SK-N-SH treated with all-trans-retinoic acid at 6 μM for 48 hours (cell line): ENCODE results near the gene TMEM43.

Source experiments
- ATAC-seq: fragments of 200-7000 bp; cut with Tn5 transposase; 3 replicates; pipeline ENCODE4 v1.9.1; 2020; ENCODE audit warnings: mild to moderate bottlenecking, moderate library complexity
- ARNTL ChIP-seq: fragments of 450-650 bp; formaldehyde crosslinking; IDR thresholded peaks from 2 replicates; pipeline ENCODE4 v1.5.0; 2020; ENCODE audit warnings: low read depth, mild to moderate bottlenecking, moderate library complexity, borderline replicate concordance
- BACH2 ChIP-seq: fragments of 250-450 bp; sonication (Bioruptor Pico); IDR thresholded peaks from 2 replicates; pipeline ENCODE4 v1.9.0; 2021; ENCODE audit warnings: mild to moderate bottlenecking, borderline replicate concordance
- CSDC2 ChIP-seq: fragments of 250-450 bp; sonication (Bioruptor Pico); IDR thresholded peaks from 2 replicates; pipeline ENCODE4 v1.5.0; 2020; ENCODE audit warnings: mild to moderate bottlenecking, moderate library complexity
- CSRNP3 ChIP-seq: fragments of 250-450 bp; sonication (Bioruptor Pico); IDR thresholded peaks from 2 replicates; pipeline ENCODE4 v1.5.1; 2021; ENCODE audit warnings: mild to moderate bottlenecking, moderate library complexity
- ESRRG ChIP-seq: fragments of 250-450 bp; sonication (Bioruptor Pico); IDR thresholded peaks from 2 replicates; pipeline ENCODE4 v1.6.1; 2021; ENCODE audit warnings: mild to moderate bottlenecking
- GLIS3 ChIP-seq: fragments of 250-450 bp; sonication (Bioruptor Pico); IDR thresholded peaks from 2 replicates; pipeline ENCODE4 v1.5.0; 2020; ENCODE audit warnings: mild to moderate bottlenecking, moderate library complexity
- ISL1 ChIP-seq: fragments of 250-450 bp; sonication (Bioruptor Pico); IDR thresholded peaks from 2 replicates; pipeline ENCODE4 v2.1.2; 2022; ENCODE audit warnings: mild to moderate bottlenecking, moderate library complexity
- OSR1 ChIP-seq: fragments of 250-450 bp; sonication (Bioruptor Pico); IDR thresholded peaks from 2 replicates; pipeline ENCODE4 v1.8.0; 2022; ENCODE audit warnings: moderate library complexity, mild to moderate bottlenecking, inconsistent platforms
- PATZ1 ChIP-seq: fragments of 250-450 bp; sonication (Bioruptor Pico); IDR thresholded peaks from 2 replicates; pipeline ENCODE4 v1.8.0; 2020; ENCODE audit warnings: mild to moderate bottlenecking, moderate library complexity, borderline replicate concordance
- RARB ChIP-seq: fragments of 250-450 bp; sonication (Bioruptor Pico); IDR thresholded peaks from 2 replicates; pipeline ENCODE4 v1.8.0; 2021; ENCODE audit warnings: mild to moderate bottlenecking, moderate library complexity
- TCF4 ChIP-seq: fragments of 250-450 bp; sonication (Bioruptor Pico); IDR thresholded peaks from 2 replicates; pipeline ENCODE4 v1.8.0; 2021; ENCODE audit warnings: mild to moderate bottlenecking, moderate library complexity, borderline replicate concordance
- TOX ChIP-seq: fragments of 250-450 bp; sonication (Bioruptor Pico); IDR thresholded peaks from 2 replicates; pipeline ENCODE4 v1.8.0; 2021; ENCODE audit warnings: mild to moderate bottlenecking, moderate library complexity, borderline replicate concordance
- TSHZ2 ChIP-seq: fragments of 250-450 bp; sonication (Bioruptor Pico); IDR thresholded peaks from 2 replicates; pipeline ENCODE4 v1.5.0; 2020; ENCODE audit warnings: mild to moderate bottlenecking, moderate library complexity
- ZC3H10 ChIP-seq: fragments of 250-450 bp; sonication (Bioruptor Pico); IDR thresholded peaks from 2 replicates; pipeline ENCODE4 v1.5.1; 2021; ENCODE audit warnings: mild to moderate bottlenecking, moderate library complexity
- ZFP3 ChIP-seq: fragments of 250-450 bp; sonication (Bioruptor Pico); IDR thresholded peaks from 2 replicates; pipeline ENCODE4 v1.5.0; 2020; ENCODE audit warnings: mild to moderate bottlenecking, moderate library complexity
- ZFP30 ChIP-seq: fragments of 450-650 bp; formaldehyde crosslinking; IDR thresholded peaks from 2 replicates; pipeline ENCODE4 v1.5.0; 2022; ENCODE audit warnings: mild to moderate bottlenecking, moderate library complexity
- ZNF565 ChIP-seq: fragments of 450-650 bp; formaldehyde crosslinking; conservative IDR thresholded peaks from 2 replicates; pipeline ENCODE4 v1.5.0; 2020; ENCODE audit warnings: low read depth, mild to moderate bottlenecking, moderate library complexity
- ZNF70 ChIP-seq: fragments of 450-650 bp; formaldehyde crosslinking; IDR thresholded peaks from 2 replicates; pipeline ENCODE4 v1.5.0; 2020; ENCODE audit warnings: mild to moderate bottlenecking, moderate library complexity
- ZNF8 ChIP-seq: fragments of 450-650 bp; formaldehyde crosslinking; IDR thresholded peaks from 2 replicates; pipeline ENCODE4 v1.5.0; 2020; ENCODE audit warnings: mild to moderate bottlenecking, moderate library complexity
- TF ChIP-seq, protein P1 (sequence below): fragments of 250-450 bp; sonication (Bioruptor Pico); IDR thresholded peaks from 2 replicates; pipeline ENCODE4 v1.5.1; 2020; ENCODE audit warnings: low read depth, mild to moderate bottlenecking, moderate library complexity
- TF ChIP-seq, protein P2 (sequence below): fragments of 250-450 bp; sonication (Bioruptor Pico); IDR thresholded peaks from 2 replicates; pipeline ENCODE4 v1.8.0; 2021; ENCODE audit warnings: low read depth, mild to moderate bottlenecking, moderate library complexity, borderline replicate concordance

TMEM43 gene

DNA sequence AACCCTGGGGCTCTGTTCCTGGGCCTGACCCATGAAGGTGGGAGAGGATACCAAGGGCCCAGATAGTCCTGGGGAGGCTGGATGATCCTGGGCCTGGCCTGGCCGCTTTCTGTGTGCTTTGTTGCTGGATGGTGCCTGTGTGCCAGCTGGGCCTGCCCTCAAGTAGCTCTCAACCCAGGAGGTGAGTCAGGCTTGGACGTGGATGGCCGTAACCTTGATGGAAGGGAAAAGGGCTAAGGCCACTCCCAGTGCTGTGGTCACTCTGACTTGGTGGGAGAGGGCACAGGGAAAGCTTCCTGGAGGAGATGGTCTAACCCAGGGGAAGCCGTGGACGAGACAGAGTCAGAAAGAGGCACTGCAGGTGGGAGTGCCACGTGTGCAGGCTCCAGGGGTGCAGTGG lies 9.4 kb downstream of the TMEM43 start:
- TF ChIP-seq TSHZ2 (CRISPR knock-in tag) (no peak), ZNF565 (CRISPR knock-in tag) (no peak), ZFP30 (CRISPR knock-in tag) (no peak), ISL1 (no peak), PATZ1 (CRISPR knock-in tag) (no peak), CSDC2 (CRISPR knock-in tag) (no peak), ESRRG (CRISPR knock-in tag) (no peak), ZC3H10 (CRISPR knock-in tag) (no peak), ZNF70 (CRISPR knock-in tag) (no peak), BACH2 (CRISPR knock-in tag) (no peak)
- TF ChIP-seq, all 23 proteins: peak for 0
- no peak for ATAC-seq

DNA sequence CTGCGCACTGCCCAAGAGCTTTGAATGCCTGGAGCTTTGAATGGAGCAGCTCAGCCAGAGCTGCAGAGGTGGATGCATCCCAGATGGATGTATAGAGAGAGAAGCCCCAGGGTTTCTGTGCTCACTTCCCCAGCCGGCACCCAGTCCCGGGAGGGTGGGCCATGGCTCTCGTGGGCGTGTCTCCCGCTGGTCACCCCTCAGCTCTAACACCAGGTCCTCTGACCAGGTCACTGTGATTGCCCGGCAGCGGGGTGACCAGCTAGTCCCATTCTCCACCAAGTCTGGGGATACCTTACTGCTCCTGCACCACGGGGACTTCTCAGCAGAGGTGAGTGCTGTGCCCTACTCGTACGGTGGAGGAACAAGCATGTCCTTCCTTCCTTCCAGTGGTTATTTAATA lies 10.7 kb downstream of the TMEM43 start:
- no peak for TF ChIP-seq TSHZ2 (CRISPR knock-in tag)
- TF ChIP-seq ZNF8 (CRISPR knock-in tag) = no peak
- TF ChIP-seq ZNF70 (CRISPR knock-in tag) = no peak
- no peak for TF ChIP-seq BACH2 (CRISPR knock-in tag)
- no peak for TF ChIP-seq CSDC2 (CRISPR knock-in tag)
- TF ChIP-seq, protein P1, sequence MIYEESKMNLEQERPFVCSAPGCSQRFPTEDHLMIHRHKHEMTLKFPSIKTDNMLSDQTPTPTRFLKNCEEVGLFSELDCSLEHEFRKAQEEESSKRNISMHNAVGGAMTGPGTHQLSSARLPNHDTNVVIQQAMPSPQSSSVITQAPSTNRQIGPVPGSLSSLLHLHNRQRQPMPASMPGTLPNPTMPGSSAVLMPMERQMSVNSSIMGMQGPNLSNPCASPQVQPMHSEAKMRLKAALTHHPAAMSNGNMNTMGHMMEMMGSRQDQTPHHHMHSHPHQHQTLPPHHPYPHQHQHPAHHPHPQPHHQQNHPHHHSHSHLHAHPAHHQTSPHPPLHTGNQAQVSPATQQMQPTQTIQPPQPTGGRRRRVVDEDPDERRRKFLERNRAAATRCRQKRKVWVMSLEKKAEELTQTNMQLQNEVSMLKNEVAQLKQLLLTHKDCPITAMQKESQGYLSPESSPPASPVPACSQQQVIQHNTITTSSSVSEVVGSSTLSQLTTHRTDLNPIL = no peak
- TF ChIP-seq TOX (CRISPR knock-in tag) = no peak
- no peak for TF ChIP-seq CSRNP3 (CRISPR knock-in tag)
- no peak for TF ChIP-seq ESRRG (CRISPR knock-in tag)
- TF ChIP-seq ZFP3 (CRISPR knock-in tag) = no peak
- no peak for TF ChIP-seq OSR1 (CRISPR knock-in tag)
- TF ChIP-seq ZNF565 (CRISPR knock-in tag) = no peak
- TF ChIP-seq PATZ1 (CRISPR knock-in tag) = no peak
- no peak for TF ChIP-seq TCF4 (CRISPR knock-in tag)
- TF ChIP-seq RARB (CRISPR knock-in tag) = no peak
- no peak for TF ChIP-seq ZFP30 (CRISPR knock-in tag)
- TF ChIP-seq GLIS3 (CRISPR knock-in tag) = no peak
- TF ChIP-seq, protein P2, sequence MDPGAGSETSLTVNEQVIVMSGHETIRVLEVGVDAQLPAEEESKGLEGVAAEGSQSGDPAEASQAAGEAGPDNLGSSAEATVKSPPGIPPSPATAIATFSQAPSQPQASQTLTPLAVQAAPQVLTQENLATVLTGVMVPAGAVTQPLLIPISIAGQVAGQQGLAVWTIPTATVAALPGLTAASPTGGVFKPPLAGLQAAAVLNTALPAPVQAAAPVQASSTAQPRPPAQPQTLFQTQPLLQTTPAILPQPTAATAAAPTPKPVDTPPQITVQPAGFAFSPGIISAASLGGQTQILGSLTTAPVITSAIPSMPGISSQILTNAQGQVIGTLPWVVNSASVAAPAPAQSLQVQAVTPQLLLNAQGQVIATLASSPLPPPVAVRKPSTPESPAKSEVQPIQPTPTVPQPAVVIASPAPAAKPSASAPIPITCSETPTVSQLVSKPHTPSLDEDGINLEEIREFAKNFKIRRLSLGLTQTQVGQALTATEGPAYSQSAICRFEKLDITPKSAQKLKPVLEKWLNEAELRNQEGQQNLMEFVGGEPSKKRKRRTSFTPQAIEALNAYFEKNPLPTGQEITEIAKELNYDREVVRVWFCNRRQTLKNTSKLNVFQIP = no peak
- no peak for TF ChIP-seq ZC3H10 (CRISPR knock-in tag)
- no peak for TF ChIP-seq ARNTL
- ATAC-seq = no peak
